ENCODE results near the gene IGFBP2. TPM values are rescaled to one million over a fixed set of nuclear protein-coding genes. Genes with fewer than 3 reads are reported as not detected.

The IGFBP2 gene
- total RNA-seq, 1 donor from 2014 or later, result 371 TPM

DNA sequence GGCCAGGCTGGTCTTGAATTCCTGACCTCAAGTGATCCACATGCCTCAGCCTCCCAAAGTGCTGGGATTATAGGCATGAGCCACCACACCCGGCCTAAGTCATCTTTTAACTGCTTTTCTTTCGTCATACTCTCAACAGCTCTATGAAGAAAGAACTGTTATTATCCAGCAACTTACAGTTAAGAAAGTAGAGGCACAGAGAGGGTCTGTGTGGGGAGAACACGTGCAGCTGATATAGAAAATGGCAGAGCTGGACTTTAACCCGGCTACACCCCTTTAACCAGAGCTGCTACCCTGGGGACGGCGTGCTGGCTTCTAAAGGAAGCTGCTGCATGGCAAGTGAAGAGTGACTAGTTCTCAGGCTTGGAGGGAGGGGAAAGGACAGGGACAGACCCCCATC, 25.5 kb downstream of the IGFBP2 start:
- Mint-ChIP-seq H3K4me3 (no peak overlapping the region), H3K27me3 (ENCODE audit: insufficient read depth, low read depth) (peaks cover 6% of the 10 kb centered on the region), H3K36me3 (peaks cover 45% of the 10 kb centered on the region), H3K9me3 (no peaks in the 10 kb centered on the region), H3K27ac (no peak overlapping the region), H3K4me1 (peaks cover 46% of the 10 kb centered on the region)
- Histone ChIP-seq H3K9ac (no peak overlapping the region), H3K4me1 (peaks cover 10% of the 10 kb centered on the region), H3F3A (ENCODE audit: low read depth) (peaks cover 3% of the 10 kb centered on the region), H3K27me3 (no peaks in the 10 kb centered on the region), H3K79me2 (ENCODE audit: low read depth) (peaks cover 67% of the 10 kb centered on the region), H3K4me2 (no peak overlapping the region), H3K36me3 (peaks cover 5% of the 10 kb centered on the region), H3K9me3 (ENCODE audit: low read depth) (no peaks in the 10 kb centered on the region), H3K27ac (no peak overlapping the region), H2AFZ (replicated peaks) (no peak overlapping the region), H3K4me3 (no peak overlapping the region), H4K20me1 (ENCODE audit: low read depth) (peaks cover 96% of the 10 kb centered on the region)
- TF ChIP-seq EZH2 (IDR thresholded peaks at IDR 0.05) (no peak), EZH2phosphoT487 (IDR thresholded peaks at IDR 0.05) (no peak)
- TF ChIP-seq, protein P1, sequence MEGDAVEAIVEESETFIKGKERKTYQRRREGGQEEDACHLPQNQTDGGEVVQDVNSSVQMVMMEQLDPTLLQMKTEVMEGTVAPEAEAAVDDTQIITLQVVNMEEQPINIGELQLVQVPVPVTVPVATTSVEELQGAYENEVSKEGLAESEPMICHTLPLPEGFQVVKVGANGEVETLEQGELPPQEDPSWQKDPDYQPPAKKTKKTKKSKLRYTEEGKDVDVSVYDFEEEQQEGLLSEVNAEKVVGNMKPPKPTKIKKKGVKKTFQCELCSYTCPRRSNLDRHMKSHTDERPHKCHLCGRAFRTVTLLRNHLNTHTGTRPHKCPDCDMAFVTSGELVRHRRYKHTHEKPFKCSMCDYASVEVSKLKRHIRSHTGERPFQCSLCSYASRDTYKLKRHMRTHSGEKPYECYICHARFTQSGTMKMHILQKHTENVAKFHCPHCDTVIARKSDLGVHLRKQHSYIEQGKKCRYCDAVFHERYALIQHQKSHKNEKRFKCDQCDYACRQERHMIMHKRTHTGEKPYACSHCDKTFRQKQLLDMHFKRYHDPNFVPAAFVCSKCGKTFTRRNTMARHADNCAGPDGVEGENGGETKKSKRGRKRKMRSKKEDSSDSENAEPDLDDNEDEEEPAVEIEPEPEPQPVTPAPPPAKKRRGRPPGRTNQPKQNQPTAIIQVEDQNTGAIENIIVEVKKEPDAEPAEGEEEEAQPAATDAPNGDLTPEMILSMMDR (IDR thresholded peaks at IDR 0.05), result no peak
- DNase-seq (ENCODE audit: low spot score), result no peak

DNA sequence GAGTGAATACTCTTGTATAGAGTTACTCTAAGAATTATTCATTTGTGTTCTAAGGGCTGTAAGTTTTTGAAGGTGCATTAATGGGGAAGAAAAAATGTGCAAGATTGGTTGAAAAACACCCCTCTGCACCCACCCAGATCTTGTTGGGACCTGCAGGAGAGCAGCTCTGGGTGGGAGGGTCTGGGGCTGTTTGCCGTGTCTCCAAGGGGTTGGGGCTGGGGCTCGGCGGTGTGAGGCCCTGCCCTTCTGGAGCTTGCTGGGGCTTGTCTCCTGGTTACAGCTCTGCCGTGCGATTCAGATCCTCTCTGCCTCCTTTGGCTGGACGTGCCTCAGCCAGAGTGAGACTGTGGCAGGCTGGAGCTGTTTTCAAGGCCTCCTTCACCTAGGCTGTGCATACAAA, 26.1 kb downstream of the IGFBP2 start:
- Histone ChIP-seq H3K4me3 (no peak overlapping the region), H4K20me1 (ENCODE audit: low read depth) (peaks cover 96% of the 10 kb centered on the region), H3K4me2 (no peak overlapping the region), H3F3A (ENCODE audit: low read depth) (peaks cover 3% of the 10 kb centered on the region), H3K9ac (no peak overlapping the region), H3K36me3 (peaks cover 5% of the 10 kb centered on the region), H3K79me2 (ENCODE audit: low read depth) (peaks cover 62% of the 10 kb centered on the region), H3K27ac (no peak overlapping the region), H2AFZ (replicated peaks) (no peak overlapping the region), H3K9me3 (ENCODE audit: low read depth) (no peaks in the 10 kb centered on the region), H3K27me3 (no peaks in the 10 kb centered on the region), H3K4me1 (peaks cover 10% of the 10 kb centered on the region)
- Mint-ChIP-seq H3K9me3 (no peaks in the 10 kb centered on the region), H3K4me1 (peaks cover 41% of the 10 kb centered on the region), H3K27ac (peak overlapping the region; percentile 18), H3K36me3 (peaks cover 45% of the 10 kb centered on the region), H3K4me3 (no peak overlapping the region), H3K27me3 (ENCODE audit: insufficient read depth, low read depth) (peaks cover 6% of the 10 kb centered on the region)
- TF ChIP-seq EZH2phosphoT487 (IDR thresholded peaks at IDR 0.05), result no peak
- TF ChIP-seq, protein P1 (IDR thresholded peaks at IDR 0.05), result no peak
- TF ChIP-seq EZH2 (IDR thresholded peaks at IDR 0.05), result no peak
- no peak for DNase-seq (ENCODE audit: low spot score)

DNA sequence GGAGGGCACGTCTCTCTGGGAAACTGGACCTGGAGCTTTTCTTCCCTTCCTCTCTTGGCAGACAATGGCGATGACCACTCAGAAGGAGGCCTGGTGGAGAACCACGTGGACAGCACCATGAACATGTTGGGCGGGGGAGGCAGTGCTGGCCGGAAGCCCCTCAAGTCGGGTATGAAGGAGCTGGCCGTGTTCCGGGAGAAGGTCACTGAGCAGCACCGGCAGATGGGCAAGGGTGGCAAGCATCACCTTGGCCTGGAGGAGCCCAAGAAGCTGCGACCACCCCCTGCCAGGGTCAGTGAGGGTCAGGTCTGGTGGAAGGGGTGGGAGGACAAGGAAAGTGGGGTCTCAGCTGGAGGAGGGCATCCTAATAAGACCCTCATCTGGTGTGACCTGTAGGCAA, 27.3 kb downstream of the IGFBP2 start:
- TF ChIP-seq, protein P1 (IDR thresholded peaks at IDR 0.05), result no peak
- TF ChIP-seq EZH2 (IDR thresholded peaks at IDR 0.05), result no peak
- TF ChIP-seq EZH2phosphoT487 (IDR thresholded peaks at IDR 0.05), result no peak
- Histone ChIP-seq H3K4me3 (no peak overlapping the region), H3K4me1 (peaks cover 17% of the 10 kb centered on the region), H3K9ac (no peak overlapping the region), H3F3A (ENCODE audit: low read depth) (peaks cover 14% of the 10 kb centered on the region), H3K9me3 (ENCODE audit: low read depth) (no peaks in the 10 kb centered on the region), H3K79me2 (ENCODE audit: low read depth) (peaks cover 50% of the 10 kb centered on the region), H4K20me1 (ENCODE audit: low read depth) (peaks cover 96% of the 10 kb centered on the region), H3K27me3 (no peaks in the 10 kb centered on the region), H3K36me3 (peaks cover 5% of the 10 kb centered on the region), H3K27ac (no peak overlapping the region), H2AFZ (replicated peaks) (no peak overlapping the region), H3K4me2 (no peak overlapping the region)
- Mint-ChIP-seq H3K27me3 (ENCODE audit: insufficient read depth, low read depth) (peaks cover 6% of the 10 kb centered on the region), H3K4me3 (no peak overlapping the region), H3K27ac (no peak overlapping the region), H3K9me3 (no peaks in the 10 kb centered on the region), H3K4me1 (peaks cover 35% of the 10 kb centered on the region), H3K36me3 (peaks cover 40% of the 10 kb centered on the region)
- no peak for DNase-seq (ENCODE audit: low spot score)
